ENCODE measurements around the gene STAM2.
"Not testable (repeated sequence)": the region's sequence is repeated elsewhere in the genome, so short reads cannot be mapped to it uniquely, and the experiment has no call there.

GRCh38 chr2:152160378-152160777 is 15.2 kb downstream of the STAM2 start:
- TF ChIP-seq CTCF (IDR thresholded peaks at IDR 0.05); POLR2A (IDR thresholded peaks at IDR 0.05; ENCODE audit: low read depth): not testable (repeated sequence)
